H1 (cell line): ENCODE data around the gene MFNG. TPM values are rescaled to one million over a fixed set of nuclear protein-coding genes. Genes with fewer than 3 reads are reported as not detected.

Experiments
- CTCF ChIP-seq, 3 experiments: IDR thresholded peaks; 1 replicate in 2 of 3; 2 replicates in 1 of 3; pipeline versions ENCODE4 v1.5.1 to v1.6.1; 2011; ENCODE audit warnings: low read length in 3 of 3, mild to moderate bottlenecking in 3 of 3, inconsistent platforms in 2 of 3, low read depth in 1 of 3, moderate library complexity in 1 of 3; ENCODE audit not compliant: insufficient read depth in 1 of 3; ENCODE audit errors: control extremely low read depth in 1 of 3
- SIN3A ChIP-seq, 2 experiments: IDR thresholded peaks in 1 of 2; conservative IDR thresholded peaks in 1 of 2; 2 replicates each; pipeline ENCODE4 v1.6.1; 2011 to 2012; ENCODE audit warnings: low read length in 2 of 2, improper control_type of control experiment in 1 of 2, low read depth in 1 of 2, mild to moderate bottlenecking in 1 of 2
- SIRT6 ChIP-seq: IDR thresholded peaks from one replicate; pipeline ENCODE4 v1.7.1; 2012; ENCODE audit warnings: low read length, inconsistent platforms
- SP2 ChIP-seq: IDR thresholded peaks from 2 replicates; pipeline ENCODE4 v1.6.1; 2012; ENCODE audit warnings: mild to moderate bottlenecking, low read length, inconsistent platforms
- polyA plus RNA-seq, 7 experiments: library from polyadenylated mRNA; depleted of rRNA in 3 of 7; stranded (reverse) in 5 of 7; unstranded in 2 of 7; fragments of >200 nt in 5 of 7; fragments of 200-250 nt in 2 of 7; gene quantifications; 1 replicate in 5 of 7; 2 replicates in 1 of 7; 4 replicates in 1 of 7; pipeline versions ENCODE4 v1.2.1 to v1.2.3, GENCODE V29; 2011 to 2013; ENCODE audit warnings: missing spikeins in 2 of 7, mixed read lengths in 2 of 7
- total RNA-seq: library from RNA; stranded (reverse); fragmentation: NEBNext Ultra II Directional; extraction: Animal tissue kit (Norgen Biotek cat#: 25700); gene quantifications from 2 replicates; pipeline ENCODE4 v1.2.1, GENCODE V29; 2021

MFNG gene
- total and polyA plus RNA-seq, 2 of the 8 experiments (the other 6 are each of a cell fraction or from before 2014, with no cell fraction given): 1.7 to 5.5 TPM

GRCh38 chr22:37467391-37467955, 18.7 kb downstream of the MFNG start (continued):
- TF ChIP-seq CTCF (IDR thresholded peaks at IDR 0.05; ENCODE audit: control extremely low read depth in 1 of 3, insufficient read depth in 1 of 3, low read depth in 1 of 3, low read length in 3 of 3): no peak
- TF ChIP-seq SIRT6: no peak
- TF ChIP-seq SIN3A (conservative IDR thresholded peaks at IDR 0.05 in 1 of 2, IDR thresholded peaks at IDR 0.05 in 1 of 2; ENCODE audit: low read depth in 1 of 2, low read length in 2 of 2): no peak
- TF ChIP-seq SP2: no peak
